ENCODE results near the gene CRTAP.
"Not testable (repeated sequence)": the region's sequence is repeated elsewhere in the genome, so short reads cannot be mapped to it uniquely, and the experiment has no call there.

The CRTAP gene

GRCh38 chr3:33100229-33100628 lies 13.6 kb upstream of the CRTAP start:
- no peak for DNase-seq

- no peak for DNase-seq
Measured at GRCh38 chr3:33103034-33103433, 10.8 kb upstream of the CRTAP start.

GRCh38 chr3:33103480-33103879 lies 10.3 kb upstream of the CRTAP start:
- DNase-seq, result peak; percentile 53 to 72

- DNase-seq, result no peak
Measured at GRCh38 chr3:33104803-33105202, 9.0 kb upstream of the CRTAP start.

GRCh38 chr3:33105341-33105948 lies 8.4 kb upstream of the CRTAP start:
- peak; percentile 41 to 43 for DNase-seq

- DNase-seq, result not testable (repeated sequence)
Measured at GRCh38 chr3:33106854-33107253, 7.0 kb upstream of the CRTAP start.

GRCh38 chr3:33111581-33111980 lies 2.2 kb upstream of the CRTAP start:
- no peak for DNase-seq

GRCh38 chr3:33114622-33115023 lies 809 bp downstream of the CRTAP start:
- no peak for DNase-seq

GRCh38 chr3:33115024-33115768 lies 1.4 kb downstream of the CRTAP start:
- DNase-seq, result peak; percentile 91 to 93

- no peak for DNase-seq
Measured at GRCh38 chr3:33117461-33117860, 3.6 kb downstream of the CRTAP start.

- no peak for DNase-seq
Measured at GRCh38 chr3:33119891-33120290, 6.1 kb downstream of the CRTAP start.

GRCh38 chr3:33122991-33123390 lies 9.2 kb downstream of the CRTAP start:
- DNase-seq, result no peak

- no peak for DNase-seq
Measured at GRCh38 chr3:33124638-33125037, 10.8 kb downstream of the CRTAP start.

GRCh38 chr3:33125840-33126239 lies 12.0 kb downstream of the CRTAP start:
- DNase-seq, result no peak

GRCh38 chr3:33128706-33129105 lies 14.9 kb downstream of the CRTAP start:
- DNase-seq, result no peak

- DNase-seq, result no peak
Measured at GRCh38 chr3:33130144-33130543, 16.3 kb downstream of the CRTAP start.

GRCh38 chr3:33131331-33132018 lies 17.7 kb downstream of the CRTAP start:
- peak; percentile 77 to 80 for DNase-seq

GRCh38 chr3:33132019-33132360 lies 18.2 kb downstream of the CRTAP start:
- no peak for DNase-seq

- no peak for DNase-seq
Measured at GRCh38 chr3:33134026-33134625, 20.3 kb downstream of the CRTAP start.

GRCh38 chr3:33137691-33138090 lies 23.9 kb downstream of the CRTAP start:
- DNase-seq, result no peak

- not testable (repeated sequence) for DNase-seq
Measured at GRCh38 chr3:33139006-33139623, 25.3 kb downstream of the CRTAP start.

- DNase-seq, result no peak
Measured at GRCh38 chr3:33139996-33140395, 26.2 kb downstream of the CRTAP start.

GRCh38 chr3:33141006-33141405 lies 27.2 kb downstream of the CRTAP start:
- DNase-seq, result no peak
